Activated CD4-positive, alpha-beta T cell treated with anti-CD3 and anti-CD28 coated beads for 4 hours (primary cell): Measurements from ENCODE around the gene FANCM.

Experiments used
- DNase-seq, 2 donors: peaks; one replicate each; pipeline ENCODE4 v3.0.0-alpha.2; 2020

Gene FANCM, protein sequence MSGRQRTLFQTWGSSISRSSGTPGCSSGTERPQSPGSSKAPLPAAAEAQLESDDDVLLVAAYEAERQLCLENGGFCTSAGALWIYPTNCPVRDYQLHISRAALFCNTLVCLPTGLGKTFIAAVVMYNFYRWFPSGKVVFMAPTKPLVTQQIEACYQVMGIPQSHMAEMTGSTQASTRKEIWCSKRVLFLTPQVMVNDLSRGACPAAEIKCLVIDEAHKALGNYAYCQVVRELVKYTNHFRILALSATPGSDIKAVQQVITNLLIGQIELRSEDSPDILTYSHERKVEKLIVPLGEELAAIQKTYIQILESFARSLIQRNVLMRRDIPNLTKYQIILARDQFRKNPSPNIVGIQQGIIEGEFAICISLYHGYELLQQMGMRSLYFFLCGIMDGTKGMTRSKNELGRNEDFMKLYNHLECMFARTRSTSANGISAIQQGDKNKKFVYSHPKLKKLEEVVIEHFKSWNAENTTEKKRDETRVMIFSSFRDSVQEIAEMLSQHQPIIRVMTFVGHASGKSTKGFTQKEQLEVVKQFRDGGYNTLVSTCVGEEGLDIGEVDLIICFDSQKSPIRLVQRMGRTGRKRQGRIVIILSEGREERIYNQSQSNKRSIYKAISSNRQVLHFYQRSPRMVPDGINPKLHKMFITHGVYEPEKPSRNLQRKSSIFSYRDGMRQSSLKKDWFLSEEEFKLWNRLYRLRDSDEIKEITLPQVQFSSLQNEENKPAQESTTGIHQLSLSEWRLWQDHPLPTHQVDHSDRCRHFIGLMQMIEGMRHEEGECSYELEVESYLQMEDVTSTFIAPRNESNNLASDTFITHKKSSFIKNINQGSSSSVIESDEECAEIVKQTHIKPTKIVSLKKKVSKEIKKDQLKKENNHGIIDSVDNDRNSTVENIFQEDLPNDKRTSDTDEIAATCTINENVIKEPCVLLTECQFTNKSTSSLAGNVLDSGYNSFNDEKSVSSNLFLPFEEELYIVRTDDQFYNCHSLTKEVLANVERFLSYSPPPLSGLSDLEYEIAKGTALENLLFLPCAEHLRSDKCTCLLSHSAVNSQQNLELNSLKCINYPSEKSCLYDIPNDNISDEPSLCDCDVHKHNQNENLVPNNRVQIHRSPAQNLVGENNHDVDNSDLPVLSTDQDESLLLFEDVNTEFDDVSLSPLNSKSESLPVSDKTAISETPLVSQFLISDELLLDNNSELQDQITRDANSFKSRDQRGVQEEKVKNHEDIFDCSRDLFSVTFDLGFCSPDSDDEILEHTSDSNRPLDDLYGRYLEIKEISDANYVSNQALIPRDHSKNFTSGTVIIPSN (N-terminal part only)

GRCh38 chr14:45135659-45136395 lies at the start of gene FANCM:
Gene FANCM, plus strand, starts transcription at chr14:45135930. Its CDS starts 102 bp downstream, at chr14:45136032.
- peak; percentile 82 to 83 for DNase-seq

DNA sequence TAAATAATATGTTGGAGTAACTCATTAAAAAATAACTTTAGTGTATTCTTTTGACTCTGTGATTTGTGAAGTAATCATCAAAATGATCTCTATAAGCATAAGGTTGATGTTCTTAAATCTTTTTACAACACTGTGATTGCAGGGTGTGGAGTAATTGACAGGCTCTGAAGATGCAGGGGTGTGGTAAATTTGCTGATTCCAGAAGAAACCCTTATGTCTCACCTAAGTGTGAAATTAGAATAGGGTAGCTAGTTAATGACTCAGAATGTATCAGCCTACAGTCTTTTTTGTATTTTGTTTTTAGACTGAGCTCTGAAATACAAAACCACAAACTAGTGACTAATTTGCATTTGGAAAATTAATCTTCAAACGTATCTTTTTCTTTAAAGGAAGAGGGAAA lies 45.9 kb upstream of the FANCM start:
- DNase-seq, result peak; percentile 16 to 24

- no peak for DNase-seq
Observed at GRCh38 chr14:45091710-45092109, 44.0 kb upstream of the FANCM start.

DNA sequence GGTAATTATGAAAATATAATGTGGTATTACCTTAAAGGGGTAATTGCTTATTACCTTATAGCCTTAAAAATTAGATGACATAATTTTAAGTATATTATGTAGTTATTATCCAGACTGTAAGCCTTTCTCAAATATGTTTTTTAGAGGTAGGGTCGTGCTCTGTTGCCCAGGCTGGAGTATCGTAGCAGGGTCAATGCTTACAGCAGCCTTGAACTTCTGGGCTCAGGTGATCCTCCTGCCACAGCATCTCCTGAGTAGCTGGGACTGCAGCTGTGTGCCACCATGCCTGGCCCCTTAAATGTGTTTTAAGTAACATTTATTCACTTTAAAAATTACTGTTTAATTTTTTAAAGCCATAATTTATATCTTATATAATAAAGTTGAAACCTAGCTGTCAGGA lies 41.5 kb upstream of the FANCM start:
- DNase-seq, result no peak

- DNase-seq, result no peak
Observed at GRCh38 chr14:45095143-45095542, 40.6 kb upstream of the FANCM start.

DNA sequence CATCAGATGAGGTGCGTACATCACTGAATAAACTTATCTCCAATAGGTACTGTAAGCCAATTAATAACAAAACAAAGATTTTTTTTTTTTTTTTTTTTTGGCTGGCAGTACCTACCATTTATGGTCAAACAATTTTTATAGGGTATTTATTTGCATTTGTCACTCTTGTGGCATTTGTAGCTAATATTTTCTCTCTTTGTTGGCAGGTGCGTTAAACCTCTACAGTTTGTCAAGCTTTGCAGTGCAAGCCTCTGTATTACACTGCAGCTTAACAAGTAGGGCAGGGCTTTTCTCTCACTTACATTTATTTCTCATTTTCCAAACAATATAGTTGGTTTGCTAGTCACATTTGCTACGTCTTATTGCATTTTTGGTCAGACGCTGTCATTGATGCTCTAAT lies 39.5 kb upstream of the FANCM start:
- no peak for DNase-seq

GRCh38 chr14:45103806-45104205 lies 31.9 kb upstream of the FANCM start:
- no peak for DNase-seq

- no peak for DNase-seq
Observed at GRCh38 chr14:45104561-45104960, 31.2 kb upstream of the FANCM start.

DNA sequence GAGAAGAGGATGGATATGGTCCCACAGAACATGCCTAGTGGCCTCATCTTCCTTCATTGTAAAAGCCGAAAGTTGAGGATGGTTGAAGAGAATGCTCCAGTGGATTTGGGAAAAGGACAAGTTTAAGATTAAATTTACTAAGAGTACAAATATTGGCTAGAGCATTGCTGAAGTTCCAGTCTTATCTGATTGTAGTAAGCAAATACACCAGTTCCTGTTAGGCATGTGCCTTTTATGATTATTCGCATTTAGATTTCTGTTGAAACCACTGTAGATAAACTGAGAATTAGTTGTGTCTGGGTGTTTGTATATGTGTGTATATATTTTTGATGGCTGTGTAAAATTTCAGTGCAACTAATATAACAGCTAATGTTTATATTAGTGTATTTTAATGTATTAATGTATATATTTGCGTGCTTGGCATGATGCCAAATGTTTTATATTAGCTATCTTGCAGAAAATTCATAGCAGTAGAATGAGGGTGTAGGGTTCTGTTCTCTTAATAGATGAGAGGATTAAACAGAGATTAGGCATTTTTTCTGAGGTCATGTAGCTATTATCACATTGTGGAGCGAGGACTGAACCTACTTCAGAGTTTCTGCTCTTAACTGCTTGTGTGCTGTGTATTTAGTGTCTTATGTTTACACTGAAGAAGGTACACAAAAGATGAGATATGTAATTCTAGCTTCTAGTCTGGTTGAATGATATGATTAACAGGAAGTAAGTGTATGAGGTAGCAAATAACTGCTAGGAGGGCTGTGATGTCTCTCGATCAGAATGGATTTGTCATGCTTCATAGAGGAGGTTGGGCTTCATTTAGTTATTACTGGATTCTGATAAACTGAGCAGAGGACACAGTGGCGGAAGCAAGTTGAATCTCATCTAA lies 22.6 kb upstream of the FANCM start:
- DNase-seq, result no peak

DNA sequence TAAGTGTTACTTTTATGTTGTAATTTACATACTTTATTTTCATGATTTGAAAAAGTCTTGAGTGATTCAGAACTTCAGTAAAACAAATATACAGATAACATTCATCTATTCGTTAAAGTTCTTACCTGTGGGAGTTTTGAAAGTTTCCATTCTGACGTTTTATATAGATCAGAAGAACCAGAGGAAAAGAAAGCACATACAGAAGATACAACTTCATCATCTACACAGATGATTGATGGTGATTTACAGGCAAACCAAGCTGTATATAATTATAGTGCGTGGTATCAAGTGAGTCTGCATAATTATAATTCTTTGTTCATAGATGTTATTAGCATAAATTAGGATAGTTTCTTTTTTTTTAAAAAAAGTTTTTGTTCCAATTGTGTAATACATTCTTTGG lies 21.4 kb upstream of the FANCM start:
- DNase-seq, result no peak

- DNase-seq, result no peak
Observed at GRCh38 chr14:45118594-45118993, 17.1 kb upstream of the FANCM start.

DNA sequence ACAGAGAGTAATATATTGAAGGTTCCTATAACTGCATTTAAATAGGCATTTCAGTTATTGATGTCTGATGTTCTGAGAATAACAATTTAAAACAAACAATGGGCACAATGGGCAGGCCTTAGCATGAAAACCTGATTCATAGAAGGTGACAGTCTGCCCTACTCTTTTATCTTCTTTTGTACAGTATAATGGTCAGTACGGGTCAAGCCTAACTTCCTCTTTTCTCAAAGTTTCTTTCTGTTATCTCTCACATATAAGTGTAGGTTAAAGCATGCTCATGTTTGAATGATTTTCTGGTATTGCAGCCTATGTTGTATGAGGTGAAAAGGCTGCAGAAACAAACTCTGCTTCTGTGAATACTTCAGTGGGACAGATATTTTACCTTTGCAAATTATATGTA lies 15.6 kb upstream of the FANCM start:
- no peak for DNase-seq

DNA sequence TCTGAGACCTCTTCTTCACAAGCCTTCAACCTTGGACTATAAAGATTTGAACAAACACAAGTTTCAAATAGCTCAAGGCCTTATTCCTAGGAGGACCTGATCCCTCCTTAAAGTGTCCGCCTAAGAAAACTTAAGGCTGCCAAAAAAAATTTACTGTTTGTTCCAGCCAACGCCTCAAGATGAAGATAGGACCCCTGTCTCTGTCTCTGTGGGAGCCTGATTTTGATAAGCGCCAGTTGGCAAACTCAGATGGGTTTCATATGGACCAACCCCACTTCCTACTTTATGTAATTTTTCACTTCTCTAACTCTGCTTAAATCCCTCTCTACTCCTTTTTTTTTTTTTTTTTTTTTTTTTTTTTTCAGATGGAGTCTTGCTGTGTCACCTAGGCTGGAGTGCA lies 12.5 kb upstream of the FANCM start:
- DNase-seq, result no peak

- DNase-seq, result no peak
Observed at GRCh38 chr14:45125754-45126153, 10.0 kb upstream of the FANCM start.

GRCh38 chr14:45128963-45129629 lies 6.6 kb upstream of the FANCM start:
- no peak for DNase-seq

DNA sequence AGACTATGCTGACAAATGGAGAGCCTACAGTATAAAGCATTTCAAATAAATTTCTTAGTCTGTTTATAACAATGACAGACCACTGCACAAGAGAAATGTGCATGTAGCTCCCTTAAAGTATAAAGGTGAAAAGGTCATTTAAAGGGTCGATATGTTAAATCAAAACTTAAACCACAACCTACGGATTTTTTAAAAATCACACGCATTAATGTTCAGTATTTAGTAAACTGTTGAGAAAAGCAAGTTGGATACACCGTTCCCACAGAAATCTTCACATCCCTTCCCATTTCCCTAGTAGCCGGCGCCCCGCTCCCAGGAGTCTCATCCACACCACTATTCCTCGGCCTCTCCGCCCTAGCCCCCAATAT lies 2.1 kb upstream of the FANCM start:
- no peak for DNase-seq

- DNase-seq, result peak; percentile 94 to 95
Observed at GRCh38 chr14:45134051-45134958, 1.4 kb upstream of the FANCM start, which contains the start of gene FKBP3. Gene FKBP3, minus strand, starts transcription at chr14:45134481. Its CDS starts 25 bp downstream, at chr14:45134456.

DNA sequence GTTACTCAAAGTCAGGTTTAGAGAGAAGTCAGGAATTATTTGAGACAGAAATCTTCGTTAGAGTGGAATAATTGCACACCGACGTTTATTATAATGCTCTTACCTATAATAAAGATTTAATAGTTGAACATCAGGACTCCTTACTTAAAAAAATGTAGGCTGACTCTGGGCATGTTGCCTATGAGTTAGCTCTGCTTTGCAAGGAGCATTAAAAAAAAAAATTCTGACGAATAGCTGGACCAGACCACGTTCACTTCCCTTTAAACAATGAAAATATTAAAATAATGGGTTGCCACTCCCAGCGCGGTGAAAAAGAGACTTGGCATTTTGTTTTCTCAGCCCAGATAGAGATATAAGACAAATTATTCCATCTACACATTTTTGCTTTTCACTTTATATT lies 574 bp upstream of the FANCM start:
- peak in 1 of 2 donors; percentile 3 for DNase-seq

- DNase-seq, result peak in 1 of 2 donors; percentile 3
Observed at GRCh38 chr14:45136399-45136798, 669 bp downstream of the FANCM start.
